Esophagus muscularis mucosa (tissue), 4 donors: ENCODE results near the gene RAB3B. TPM values are rescaled to one million over a fixed set of nuclear protein-coding genes. Genes with fewer than 3 reads are reported as not detected.

ENCODE experiments used
- DNase-seq: peaks from one replicate; pipeline ENCODE4 v3.0.0-alpha.2; 2017; ENCODE audit errors: extremely low spot score
- H3K27ac ChIP-seq, 4 donors: fragments of 200-600 bp; sonication (generic); replicated peaks in 1 of 4; 1 replicate in 3 of 4; 2 replicates in 1 of 4; pipeline ENCODE4 v1.5.1; 2016 to 2019; ENCODE audit warnings: mild to moderate bottlenecking in 1 of 4
- H3K27me3 ChIP-seq, 4 donors: fragments of 200-600 bp; sonication (generic); one replicate each; pipeline versions ENCODE4 v1.5.1 to v1.6.0; 2016 to 2019
- H3K36me3 ChIP-seq, 4 donors: fragments of 200-600 bp; sonication (generic); one replicate each; pipeline ENCODE4 v1.5.1; 2016 to 2019
- H3K4me1 ChIP-seq, 4 donors: fragments of 200-600 bp; sonication (generic); one replicate each; pipeline ENCODE4 v1.5.1; 2016 to 2019
- H3K4me3 ChIP-seq, 4 donors: fragments of 200-600 bp; sonication (generic); 1 replicate in 2 of 4; 2 replicates in 2 of 4; pipeline ENCODE4 v1.5.1; 2016 to 2019; ENCODE audit warnings: mild to moderate bottlenecking in 4 of 4, moderate library complexity in 1 of 4
- H3K9me3 ChIP-seq, 4 donors: fragments of 200-600 bp; sonication (generic); 1 replicate in 3 of 4; 2 replicates in 1 of 4; pipeline ENCODE4 v1.5.1; 2016 to 2019
- EP300 ChIP-seq: sonication (generic); formaldehyde crosslinking; IDR thresholded peaks from one replicate; pipeline ENCODE4 v1.6.1; 2017; ENCODE audit warnings: antibody characterized with exemption
- POLR2A ChIP-seq: fragments of 450-650 bp; IDR thresholded peaks from one replicate; pipeline ENCODE4 v1.6.1; 2017; ENCODE audit warnings: antibody characterized with exemption, moderate library complexity, mild to moderate bottlenecking, low read depth
- POLR2AphosphoS5 ChIP-seq, 2 donors: sonication (generic); formaldehyde crosslinking; IDR thresholded peaks; one replicate each; pipeline ENCODE4 v1.6.1; 2017; ENCODE audit warnings: antibody characterized with exemption in 2 of 2
- WGBS: methylation state at CpG from one replicate; pipeline ENCODE4 v1.1.5; 2018; 5-methylcytosine and 5-hydroxymethylcytosine counted together
- intact Hi-C: fragments of 100-400 bp; cut with DNase I; formaldehyde crosslinking; loops from one replicate; pipeline ENCODE4 v1.15.1; 2023
- total RNA-seq, 4 donors: library from RNA; depleted of rRNA; stranded (reverse); fragments of >200 nt; gene quantifications; one replicate each; pipeline versions ENCODE4 v1.1.0 to v1.2.1, GENCODE V29; 2016
- TF ChIP-seq, protein P1 (sequence below), 3 experiments: fragments of 200-600 bp in 2 of 3; fragments of 450-650 bp in 1 of 3; sonication (generic) in 2 of 3; IDR thresholded peaks; one replicate each; pipeline ENCODE4 v1.5.1; 2017 to 2019; ENCODE audit warnings: antibody characterized with exemption in 3 of 3, mild to moderate bottlenecking in 2 of 3, moderate library complexity in 1 of 3

RAB3B gene
- total RNA-seq, 4 donors from 2014 or later: 0.42 to 1.3 (median 0.83) TPM

DNA sequence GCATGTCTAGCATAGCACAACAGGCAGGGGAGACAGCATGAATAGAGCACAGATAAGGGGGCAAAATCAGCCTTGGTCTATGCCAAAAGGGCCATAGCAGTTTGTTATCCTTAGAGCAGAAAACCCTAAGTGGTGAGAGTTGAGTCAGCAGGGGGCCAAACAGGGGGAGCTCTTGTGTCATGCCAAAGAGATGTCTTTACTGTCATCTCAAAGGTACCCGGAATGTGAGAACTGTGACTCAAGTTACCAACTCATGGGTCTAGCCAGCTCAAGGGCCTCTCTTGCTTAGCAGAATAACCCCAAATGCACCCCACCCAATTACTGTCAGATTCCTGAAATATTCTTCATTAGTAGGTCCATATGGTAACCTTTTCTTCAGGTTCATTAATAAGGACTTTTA, 66.0 kb downstream of the RAB3B start:
- Histone ChIP-seq H3K36me3 (no peaks in the 10 kb centered on the region), H3K27ac (no peak overlapping the region), H3K4me3 (no peak overlapping the region), H3K4me1 (no peaks in the 10 kb centered on the region), H3K27me3 (peaks cover 0 to 27% (median 0%) of the 10 kb centered on the region in 4 donors), H3K9me3 (no peaks in the 10 kb centered on the region)
- DNase-seq: no peak
- TF ChIP-seq POLR2A (no peak), POLR2AphosphoS5 (IDR thresholded peaks at IDR 0.05) (no peak), EP300 (no peak)
- TF ChIP-seq, protein P1, sequence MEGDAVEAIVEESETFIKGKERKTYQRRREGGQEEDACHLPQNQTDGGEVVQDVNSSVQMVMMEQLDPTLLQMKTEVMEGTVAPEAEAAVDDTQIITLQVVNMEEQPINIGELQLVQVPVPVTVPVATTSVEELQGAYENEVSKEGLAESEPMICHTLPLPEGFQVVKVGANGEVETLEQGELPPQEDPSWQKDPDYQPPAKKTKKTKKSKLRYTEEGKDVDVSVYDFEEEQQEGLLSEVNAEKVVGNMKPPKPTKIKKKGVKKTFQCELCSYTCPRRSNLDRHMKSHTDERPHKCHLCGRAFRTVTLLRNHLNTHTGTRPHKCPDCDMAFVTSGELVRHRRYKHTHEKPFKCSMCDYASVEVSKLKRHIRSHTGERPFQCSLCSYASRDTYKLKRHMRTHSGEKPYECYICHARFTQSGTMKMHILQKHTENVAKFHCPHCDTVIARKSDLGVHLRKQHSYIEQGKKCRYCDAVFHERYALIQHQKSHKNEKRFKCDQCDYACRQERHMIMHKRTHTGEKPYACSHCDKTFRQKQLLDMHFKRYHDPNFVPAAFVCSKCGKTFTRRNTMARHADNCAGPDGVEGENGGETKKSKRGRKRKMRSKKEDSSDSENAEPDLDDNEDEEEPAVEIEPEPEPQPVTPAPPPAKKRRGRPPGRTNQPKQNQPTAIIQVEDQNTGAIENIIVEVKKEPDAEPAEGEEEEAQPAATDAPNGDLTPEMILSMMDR (IDR thresholded peaks at IDR 0.05): no peak
- intact Hi-C loops: no loop called here
- 77% methylated on average over 1 of the region's 1 CpG for WGBS

DNA sequence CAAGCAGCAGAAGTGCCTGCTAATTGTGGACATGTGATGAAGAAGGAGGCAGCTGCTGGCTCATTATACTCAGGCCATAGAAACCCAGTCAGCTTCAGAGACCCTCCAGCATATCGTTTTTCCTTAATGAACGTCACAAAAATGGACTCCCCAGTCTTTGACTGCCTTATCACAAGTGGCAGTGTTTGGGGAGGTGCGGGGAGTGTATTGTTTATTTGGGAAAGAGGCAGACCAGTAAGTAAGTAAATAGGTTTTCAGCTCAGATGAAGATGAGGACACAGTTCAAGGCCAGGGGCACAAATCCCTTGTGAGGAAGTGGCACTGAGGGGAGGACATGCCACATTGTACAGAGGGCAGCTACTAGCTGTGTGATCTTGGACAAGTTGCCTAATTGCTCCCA, 68.5 kb downstream of the RAB3B start:
- TF ChIP-seq POLR2AphosphoS5 (IDR thresholded peaks at IDR 0.05) (no peak), EP300 (no peak), POLR2A (no peak)
- TF ChIP-seq, protein P1 (IDR thresholded peaks at IDR 0.05): no peak
- intact Hi-C loops: no loop called here
- H3K9me3 ChIP-seq: no peaks in the 10 kb centered on the region
- no peaks in the 10 kb centered on the region for H3K36me3 ChIP-seq
- no peak overlapping the region for H3K27ac ChIP-seq
- H3K27me3 ChIP-seq: peaks cover 0 to 31% (median 0%) of the 10 kb centered on the region in 4 donors
- DNase-seq: no peak
- H3K4me3 ChIP-seq: no peak overlapping the region
- H3K4me1 ChIP-seq: no peaks in the 10 kb centered on the region
- WGBS: 75% methylated on average over 3 of the region's 3 CpGs

DNA sequence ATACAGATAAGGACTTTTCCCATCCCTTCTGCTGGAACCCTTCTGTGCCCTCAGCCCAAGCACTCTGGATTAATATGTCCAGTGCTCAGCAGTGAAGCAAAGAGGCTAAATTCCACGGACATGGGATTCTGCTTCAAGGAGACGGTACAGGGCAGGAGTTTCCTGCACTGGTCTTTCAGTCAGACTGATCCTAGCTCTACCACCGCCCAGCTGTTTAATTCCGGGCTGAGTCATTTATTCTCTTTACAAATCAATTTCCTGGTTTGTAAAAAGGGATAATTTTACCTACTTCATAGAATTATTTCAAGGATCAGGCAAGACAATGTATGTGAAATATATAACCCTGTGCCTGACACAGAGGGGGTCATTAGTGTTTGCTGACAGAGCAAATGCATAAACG, 70.4 kb downstream of the RAB3B start:
- Histone ChIP-seq H3K27me3 (peaks cover 0 to 39% (median 0%) of the 10 kb centered on the region in 4 donors), H3K36me3 (no peaks in the 10 kb centered on the region), H3K27ac (no peak overlapping the region), H3K4me1 (no peaks in the 10 kb centered on the region), H3K4me3 (no peak overlapping the region), H3K9me3 (no peaks in the 10 kb centered on the region)
- TF ChIP-seq, protein P1 (IDR thresholded peaks at IDR 0.05): no peak
- TF ChIP-seq EP300 (no peak), POLR2A (no peak), POLR2AphosphoS5 (IDR thresholded peaks at IDR 0.05) (no peak)
- 57% methylated on average over 4 of the region's 5 CpGs for WGBS
- intact Hi-C loops: no loop called here
- no peak for DNase-seq

DNA sequence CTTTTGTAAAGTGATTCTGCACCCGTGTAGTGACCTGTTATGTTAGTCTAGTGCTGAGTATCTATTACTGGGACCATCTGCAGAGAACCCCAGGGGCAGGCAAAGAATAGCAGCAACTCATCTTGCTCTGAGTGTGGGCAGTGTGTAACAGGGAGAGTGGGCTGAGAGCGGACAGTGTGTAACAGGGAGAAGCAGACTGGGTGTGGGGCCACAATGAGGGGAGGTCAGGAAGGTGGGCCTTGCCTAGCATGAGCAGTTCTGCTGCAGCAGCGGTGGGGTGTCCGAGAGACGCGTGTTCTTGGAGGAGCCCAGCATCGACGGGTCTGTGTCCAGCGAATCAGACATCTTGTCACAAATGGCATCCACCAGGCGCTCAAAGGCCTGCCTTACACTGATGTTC, 70.8 kb downstream of the RAB3B start:
- H3K36me3 ChIP-seq: no peaks in the 10 kb centered on the region
- 87% methylated on average over 10 of the region's 10 CpGs for WGBS
- no peak overlapping the region for H3K27ac ChIP-seq
- intact Hi-C loops: no loop called here
- TF ChIP-seq POLR2AphosphoS5 (IDR thresholded peaks at IDR 0.05) (no peak), EP300 (no peak), POLR2A (no peak)
- TF ChIP-seq, protein P1 (IDR thresholded peaks at IDR 0.05): no peak
- no peak for DNase-seq
- no peaks in the 10 kb centered on the region for H3K4me1 ChIP-seq
- H3K4me3 ChIP-seq: no peak overlapping the region
- H3K9me3 ChIP-seq: no peaks in the 10 kb centered on the region
- peaks cover 0 to 39% (median 0%) of the 10 kb centered on the region in 4 donors for H3K27me3 ChIP-seq
